Superior temporal gyrus (tissue), 1 donor: ENCODE results near the gene CAPN13.

Source experiments
- DNase-seq: peaks from one replicate; pipeline ENCODE4 v3.0.0-alpha.2; 2016; ENCODE audit errors: extremely low spot score

Gene CAPN13

DNA sequence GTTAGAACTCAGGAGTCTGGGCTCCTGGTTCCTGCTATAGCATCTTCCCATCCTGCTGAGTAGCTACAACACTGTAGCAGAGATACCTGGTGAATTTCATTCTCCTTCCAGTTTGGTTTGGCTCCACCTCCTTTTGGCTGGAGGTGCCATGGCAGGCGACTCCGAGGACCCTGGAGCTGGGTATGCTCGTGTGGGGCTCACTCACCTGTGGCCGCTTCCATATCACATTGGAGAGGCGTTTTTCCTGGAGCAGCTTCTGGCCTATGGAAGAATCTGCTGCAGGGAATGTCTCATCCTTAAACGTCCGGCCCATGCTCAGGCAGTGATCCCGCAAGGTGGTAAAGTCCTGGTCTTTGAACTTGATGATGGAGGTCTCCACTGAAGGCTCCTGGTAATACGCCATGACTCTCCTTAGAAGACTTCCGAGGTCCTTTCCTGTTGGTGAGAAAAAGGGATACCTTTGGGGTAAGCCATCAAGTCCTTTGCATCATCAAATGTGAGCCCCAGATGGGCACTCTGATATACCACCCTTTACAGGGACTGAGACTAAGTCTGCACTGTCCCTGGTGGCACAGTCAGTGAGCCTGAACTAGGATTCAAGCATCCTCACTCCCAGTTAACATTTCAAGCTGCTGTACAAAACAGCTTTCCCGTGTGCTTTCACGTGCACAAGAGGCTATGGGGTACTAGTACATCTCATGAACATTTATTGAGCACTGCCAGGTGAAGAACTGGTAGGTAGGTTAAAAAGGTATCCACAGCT lies 20.1 kb downstream of the CAPN13 start:
- DNase-seq = no peak

DNA sequence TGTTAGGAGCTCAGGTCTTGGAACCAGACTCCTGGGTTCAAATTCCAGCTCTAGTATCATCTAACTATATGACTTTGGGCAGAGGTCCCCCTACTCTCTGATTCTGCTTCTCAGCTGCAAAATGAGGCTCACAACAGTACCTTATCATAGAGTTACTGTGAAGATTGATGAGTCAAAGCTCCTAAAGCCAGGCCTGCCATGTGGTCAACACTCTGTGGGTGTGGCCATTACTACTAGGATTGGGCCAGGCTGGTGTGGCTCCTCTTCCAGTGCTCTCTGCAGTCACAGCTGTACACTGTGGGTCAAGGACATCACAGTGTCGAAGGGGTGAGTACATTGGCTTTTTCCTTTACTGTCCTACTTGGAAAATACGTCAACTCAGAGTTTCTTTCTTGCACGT lies 22.6 kb downstream of the CAPN13 start:
- no peak for DNase-seq

DNA sequence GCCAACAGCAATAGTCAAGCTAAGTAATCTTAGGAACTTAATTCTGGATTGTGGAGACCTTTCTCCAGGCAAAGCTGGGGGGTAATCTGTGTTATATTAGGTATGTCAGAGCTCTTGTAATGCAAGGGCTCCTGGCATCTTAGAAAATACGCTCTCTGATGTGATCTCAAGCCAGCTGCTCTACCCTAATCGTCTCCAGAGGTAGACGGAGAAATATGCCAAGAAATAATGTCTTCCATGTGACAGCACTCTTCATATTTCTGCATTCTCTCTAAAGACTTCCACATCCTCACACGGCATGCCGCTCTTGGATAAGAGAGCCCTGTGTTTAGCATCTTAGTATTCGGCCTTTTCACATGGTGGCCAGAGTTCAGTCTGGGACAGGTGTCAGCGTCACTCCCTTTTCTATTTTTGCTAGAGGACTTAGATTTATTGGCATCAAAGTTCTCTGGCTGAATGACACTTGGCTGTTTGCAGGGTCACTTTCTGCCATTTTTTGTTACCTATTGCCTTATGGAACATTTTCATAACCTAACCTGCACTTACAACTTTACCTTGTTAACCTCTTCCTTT lies 25.2 kb downstream of the CAPN13 start:
- no peak for DNase-seq

DNA sequence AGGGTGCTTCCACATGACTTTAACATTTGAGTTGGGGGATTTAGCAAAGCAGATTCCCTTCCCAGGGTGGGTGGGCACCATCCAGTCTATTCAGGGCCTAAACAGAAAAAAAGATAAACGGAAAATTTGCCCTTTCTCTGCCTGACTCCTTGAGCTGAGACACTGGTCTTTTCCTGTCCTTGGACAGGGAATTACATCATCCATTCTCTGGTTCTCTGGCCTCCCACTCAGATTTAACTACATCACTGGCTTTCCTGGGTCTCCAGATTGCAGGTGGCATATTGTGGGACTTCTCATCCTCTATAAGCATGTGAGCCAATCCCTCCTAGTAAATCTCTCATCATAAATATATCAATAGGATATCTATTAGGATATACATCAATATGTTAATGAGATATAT lies 25.8 kb downstream of the CAPN13 start:
- DNase-seq = no peak

DNA sequence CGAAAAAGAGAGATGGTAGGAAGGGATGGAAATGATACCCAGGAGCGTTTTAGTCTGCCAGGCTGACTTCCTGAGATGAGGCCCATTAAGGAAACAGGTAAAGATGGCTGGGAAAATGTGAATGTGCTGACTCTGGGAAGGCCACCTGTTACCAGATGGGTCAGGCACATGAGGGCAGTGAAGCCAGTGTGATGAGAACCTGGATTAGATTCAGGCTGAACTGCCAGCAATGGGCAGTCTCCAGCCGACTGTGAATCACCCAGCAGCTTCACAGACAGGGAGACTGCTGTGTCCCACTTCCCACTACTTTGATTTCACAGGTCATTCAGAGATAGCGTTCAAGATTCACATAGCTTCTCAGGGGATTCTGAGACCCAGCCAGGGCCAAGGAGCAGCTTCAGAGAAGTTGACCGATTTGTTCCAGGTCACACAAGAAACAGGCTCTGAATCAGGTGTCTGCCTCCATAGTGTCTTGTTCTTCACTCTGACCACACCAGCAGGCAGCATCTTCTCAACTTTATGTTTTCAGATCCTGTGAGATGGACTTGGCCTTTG lies 26.4 kb downstream of the CAPN13 start:
- DNase-seq = no peak

DNA sequence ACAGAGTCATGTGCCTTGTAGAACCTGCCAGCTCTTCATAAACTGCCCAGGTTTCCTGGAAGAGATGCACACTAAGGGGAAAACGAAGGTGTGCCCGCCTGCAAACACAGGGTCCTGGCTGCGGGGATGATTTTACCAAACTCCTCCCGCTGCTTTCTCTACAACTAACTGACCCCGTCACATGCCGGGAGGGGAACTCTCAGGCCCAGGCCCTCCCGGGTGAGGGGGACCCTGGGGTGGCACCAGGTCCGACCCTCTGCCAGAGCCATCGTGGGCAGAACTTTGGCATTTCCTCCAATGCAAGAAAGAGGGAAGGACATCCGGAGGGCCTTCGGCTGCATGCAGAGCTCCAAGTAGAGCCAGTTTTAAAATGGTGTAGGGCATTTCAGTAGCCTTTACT lies 28.6 kb downstream of the CAPN13 start:
- no peak for DNase-seq

DNA sequence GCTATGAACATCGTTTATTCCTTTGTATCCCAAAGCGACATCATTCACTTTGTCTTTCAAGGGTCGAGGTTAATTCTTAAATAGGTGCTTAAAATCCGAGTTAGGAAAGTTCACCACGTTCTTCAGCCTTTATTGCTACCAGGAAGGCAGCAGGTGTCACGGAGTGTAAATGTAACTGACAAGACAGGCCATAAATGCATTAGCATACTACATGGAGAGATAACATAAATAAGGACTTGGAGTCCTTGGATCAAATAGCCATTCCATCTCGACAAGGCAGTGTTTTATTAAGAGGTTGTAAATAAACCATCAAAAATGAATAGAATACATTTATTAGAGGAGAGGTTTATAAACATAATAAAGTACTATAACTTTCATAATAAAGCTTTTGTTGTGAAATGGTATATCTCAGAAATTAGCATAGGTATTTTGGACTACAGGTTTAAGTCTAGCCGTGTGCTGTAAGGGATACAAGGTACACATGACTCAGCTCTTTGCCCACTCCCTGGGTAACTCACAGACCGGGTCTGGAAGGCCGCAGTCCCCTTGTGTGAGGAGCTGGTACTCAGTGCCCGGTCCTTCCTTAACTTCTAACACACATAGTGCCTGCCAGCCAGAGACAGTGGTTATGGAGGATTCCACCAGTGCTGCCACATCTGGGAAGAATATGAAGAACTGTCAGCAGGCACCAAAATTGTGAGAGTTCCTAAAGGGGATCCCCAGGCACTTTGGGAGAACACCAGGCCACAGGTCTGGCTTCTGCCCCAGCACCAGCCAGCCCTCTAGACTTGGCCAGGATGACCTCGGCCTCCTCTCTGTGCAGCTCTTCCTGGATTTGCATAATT lies 29.4 kb downstream of the CAPN13 start:
- DNase-seq = no peak

DNA sequence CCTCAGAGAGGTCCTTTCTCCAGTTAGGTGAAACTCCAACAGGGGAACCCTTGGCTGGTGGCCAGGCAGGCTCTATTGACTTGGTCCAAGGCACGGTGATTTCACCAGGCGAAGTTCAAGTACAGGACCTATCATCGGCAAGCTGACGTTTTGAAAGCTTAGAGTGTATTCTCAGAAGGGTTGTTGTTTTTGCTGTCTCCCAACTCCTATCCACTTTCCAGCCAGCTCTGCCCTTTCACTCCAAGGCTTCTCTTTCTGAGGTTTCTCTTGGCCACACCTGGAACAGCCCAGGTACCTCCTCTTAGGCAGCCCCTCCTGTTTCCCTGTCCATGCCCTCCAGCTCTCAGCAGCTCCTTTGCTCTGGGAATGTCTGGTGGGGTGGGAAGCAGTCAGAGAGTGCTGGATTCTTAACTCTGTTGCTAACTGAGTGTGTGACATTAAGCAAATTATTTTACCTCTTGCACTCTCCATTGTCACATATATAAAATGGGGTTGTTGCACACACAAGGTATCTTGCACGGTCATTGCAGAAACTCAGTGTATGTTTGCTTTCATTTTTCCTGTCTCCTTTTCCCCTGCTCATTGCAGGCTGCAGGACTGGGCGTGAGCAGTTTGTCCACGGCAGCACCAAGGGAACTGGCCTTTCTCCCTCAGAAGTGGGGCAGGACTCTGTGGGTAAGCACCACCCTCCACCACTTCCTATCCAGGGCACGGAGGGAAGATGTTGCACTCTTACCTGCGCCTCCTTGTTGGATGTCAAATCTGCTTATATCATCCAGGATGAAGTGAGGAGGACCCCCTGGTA lies 30.2 kb downstream of the CAPN13 start:
- DNase-seq = no peak

DNA sequence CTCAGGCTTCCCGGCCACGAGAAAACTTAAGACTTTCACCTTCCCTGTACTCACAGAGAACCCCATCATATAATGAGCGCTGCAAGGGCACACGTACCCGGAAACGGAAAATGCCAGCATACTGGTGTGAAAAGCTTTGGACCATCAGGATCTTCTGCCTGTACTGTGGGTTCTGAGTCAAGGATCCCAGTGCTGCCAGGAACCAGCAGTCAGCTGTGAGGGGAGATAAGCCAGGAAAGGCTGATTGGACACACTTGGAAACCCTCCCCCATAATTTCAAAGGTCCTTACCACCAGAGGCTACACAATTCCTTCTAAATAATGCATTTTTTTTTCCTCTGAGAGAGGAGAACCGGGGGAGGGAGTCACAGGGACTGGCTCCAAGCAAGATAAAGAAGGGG lies 31.4 kb downstream of the CAPN13 start:
- DNase-seq = no peak

DNA sequence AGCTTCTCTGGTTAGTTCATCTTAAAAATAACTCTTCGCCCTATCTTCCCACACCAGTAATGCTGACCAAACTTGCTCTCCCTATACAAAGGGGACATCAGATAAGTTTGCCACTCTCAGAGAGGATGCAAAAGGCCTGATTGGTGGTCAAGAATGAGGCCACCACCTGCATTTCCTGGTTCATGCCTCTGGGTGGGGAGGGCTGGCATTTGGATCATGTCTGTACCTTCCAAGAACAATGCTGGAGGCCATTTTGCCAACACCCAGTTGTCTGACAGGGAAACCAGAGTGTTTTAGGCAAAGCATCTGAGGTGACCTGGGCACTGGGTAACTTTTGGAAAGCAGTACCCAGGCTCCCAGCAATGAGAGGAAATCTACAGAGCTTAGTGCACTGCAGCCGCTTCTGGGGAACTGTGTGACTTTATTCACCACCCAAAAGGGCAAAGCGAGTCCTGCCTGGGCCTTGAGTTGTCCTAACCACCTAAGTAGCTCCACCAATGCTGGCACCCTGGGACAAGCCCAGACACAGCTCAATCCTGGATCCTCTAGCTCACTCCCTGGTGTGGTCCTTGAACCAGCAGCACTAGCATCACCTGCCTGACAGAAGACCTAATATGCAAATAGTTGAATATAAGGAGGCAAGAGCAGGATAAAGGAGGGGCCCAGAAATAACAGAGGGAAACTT lies 35.1 kb downstream of the CAPN13 start:
- no peak for DNase-seq

DNA sequence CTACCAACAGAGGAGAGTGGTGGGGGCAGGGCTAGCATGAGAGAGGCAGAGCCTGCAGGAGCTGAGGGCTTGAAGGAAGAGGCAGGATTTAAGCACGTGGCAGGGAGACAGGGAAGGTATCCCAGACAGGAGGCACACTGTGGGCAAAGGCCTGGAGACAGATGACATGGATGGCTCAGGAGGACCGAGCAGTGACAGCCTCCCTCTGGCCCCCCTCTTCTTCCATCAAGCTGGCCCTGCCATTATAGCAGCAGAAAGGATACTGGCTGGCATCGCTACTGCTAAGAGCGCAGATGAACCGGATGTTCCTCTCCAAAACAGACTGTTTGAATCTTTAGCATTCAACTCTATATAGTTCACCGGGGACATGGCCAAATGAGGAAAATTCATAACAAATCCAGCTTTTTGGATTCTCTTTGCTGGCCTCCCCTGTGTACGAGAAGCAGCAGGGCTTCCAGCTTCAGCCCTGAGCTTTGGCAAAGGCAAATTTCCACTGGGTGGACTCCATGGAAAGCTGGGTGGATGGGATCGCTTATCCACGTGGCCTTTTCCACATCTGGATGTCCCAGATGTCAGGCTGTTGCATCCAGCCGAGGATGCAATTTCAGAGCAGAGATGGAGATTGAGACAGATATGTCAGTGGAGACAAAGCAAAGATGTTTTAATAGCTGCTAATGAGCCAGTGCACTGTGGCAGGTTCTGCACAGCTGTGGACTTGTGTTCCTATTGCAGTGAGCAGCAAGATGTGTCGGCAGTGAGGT lies 36.2 kb downstream of the CAPN13 start:
- no peak for DNase-seq

DNA sequence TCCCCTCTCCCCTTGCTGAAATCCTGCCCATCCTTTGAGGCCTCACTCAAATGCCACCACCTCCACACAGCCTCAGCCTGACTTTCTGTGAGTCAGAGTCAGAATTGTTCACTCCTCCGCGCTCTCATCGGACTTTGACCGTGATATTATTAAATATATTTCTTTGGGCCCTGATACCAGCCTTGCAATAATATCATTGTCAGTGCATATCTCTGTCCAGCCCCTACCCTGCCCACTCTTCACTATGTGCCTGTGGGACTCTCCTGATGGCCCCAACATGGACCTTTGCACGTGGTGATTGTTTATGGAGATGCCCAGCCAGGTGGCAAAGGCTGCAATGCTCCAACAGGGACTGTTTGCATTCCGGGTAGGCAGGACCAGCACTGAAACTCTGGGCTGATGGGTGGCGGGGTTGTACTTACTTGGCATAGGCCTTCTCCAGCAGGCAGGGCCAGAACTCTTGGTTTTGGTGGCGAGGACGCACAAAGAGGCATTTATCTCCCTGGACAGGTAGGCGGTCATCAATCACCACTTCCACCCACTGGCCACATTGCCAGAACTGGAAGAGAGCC lies 37.3 kb downstream of the CAPN13 start:
- no peak for DNase-seq

DNA sequence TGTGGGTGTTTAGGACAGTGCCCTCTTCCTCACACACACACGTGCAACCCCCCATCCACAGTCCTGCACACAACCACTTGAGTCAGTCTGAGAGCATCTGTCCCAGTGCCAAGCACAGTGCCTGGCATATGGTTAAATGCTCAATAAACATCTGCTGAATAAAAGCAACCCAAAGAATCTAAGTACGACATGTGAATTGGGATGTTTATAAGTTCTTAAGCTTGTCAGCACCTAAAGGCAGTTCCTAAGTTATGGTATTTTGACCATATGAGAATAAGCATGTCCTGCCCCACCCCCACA lies 37.8 kb downstream of the CAPN13 start:
- no peak for DNase-seq

DNA sequence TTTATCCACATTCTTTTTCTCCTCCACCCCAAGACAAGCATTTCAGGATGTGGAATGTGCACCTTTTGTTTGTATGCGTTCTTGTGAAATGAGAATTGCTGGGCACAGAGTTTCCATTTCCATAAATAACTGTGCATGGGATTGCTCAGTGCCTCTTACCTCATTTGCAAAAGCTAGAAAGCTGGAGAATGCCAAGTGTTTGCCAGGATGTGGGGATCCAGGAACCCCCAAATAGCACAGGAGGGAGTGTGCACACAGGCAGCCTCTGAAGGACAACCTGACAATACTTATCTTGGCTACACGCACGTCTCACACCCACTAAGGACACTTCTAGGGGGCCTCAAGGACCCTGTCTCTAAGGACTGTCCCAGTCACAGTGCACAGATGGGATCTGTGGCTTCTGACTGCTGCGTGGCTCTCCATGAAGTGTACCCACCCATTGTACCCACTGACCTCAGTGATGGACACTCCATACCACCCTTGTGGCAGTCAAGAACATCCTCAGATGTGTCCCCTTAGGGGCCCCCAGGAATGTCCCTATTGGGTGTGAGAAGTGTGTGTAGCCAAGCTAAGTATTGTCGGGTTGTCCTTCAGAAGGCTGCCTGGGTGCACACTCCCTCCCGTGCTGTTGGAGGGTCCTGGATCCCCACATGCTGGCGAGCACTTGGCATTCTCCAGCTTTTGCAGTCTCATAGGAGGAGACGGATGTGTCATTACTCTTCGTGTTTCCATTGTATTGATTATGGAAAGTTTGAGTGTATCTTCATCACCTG lies 38.4 kb downstream of the CAPN13 start:
- DNase-seq = no peak

DNA sequence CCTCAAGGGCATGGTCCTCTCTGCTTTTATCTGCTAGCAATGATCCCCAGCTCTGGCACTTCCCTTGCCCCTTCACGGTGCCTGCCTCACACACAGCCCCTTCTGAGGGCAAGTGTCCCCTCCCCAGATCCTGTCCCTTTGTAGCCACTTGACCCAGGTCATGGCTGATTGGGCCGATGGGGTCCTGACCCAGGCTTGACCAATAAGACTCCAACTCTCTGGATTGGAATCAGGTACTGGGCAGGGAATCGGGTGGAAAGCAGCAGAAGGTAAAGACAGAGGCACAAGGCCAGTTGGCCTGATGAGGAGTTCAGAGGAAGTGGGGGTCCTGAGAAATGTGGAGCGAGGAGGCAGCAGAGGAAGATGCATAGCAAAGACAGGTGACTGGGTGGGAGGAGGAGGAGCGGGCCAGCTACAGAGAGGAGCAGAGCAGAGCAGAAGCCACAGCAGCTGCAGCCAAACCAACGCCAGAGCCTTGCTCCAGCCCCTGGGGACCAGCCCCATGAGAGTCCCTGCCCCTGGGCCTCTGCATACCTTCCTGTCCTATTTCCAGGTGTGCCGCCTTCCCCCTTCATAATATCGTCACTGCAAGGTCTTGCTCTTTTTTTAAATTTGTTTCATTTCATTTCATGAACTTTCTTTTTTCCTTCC lies 39.1 kb downstream of the CAPN13 start:
- DNase-seq = no peak

DNA sequence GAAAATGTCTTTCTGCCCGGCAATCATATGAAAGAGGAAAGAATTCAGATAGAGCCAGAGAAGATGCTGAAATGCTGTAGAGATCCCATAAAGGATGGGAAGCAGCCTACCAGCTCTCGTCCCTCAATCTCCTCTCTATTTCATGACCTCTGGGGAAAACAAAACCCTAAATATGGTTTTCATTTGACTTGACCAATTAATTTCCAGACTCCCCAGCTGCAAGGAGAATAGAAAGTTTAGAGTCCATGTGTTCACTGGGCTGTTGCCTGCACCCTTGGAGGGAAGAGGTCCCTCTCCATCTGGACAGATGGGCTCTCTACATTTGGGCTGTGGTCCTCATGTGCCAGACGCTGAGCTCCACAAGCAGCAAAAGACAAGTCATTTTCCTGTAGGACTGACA lies 40.6 kb downstream of the CAPN13 start:
- no peak for DNase-seq

DNA sequence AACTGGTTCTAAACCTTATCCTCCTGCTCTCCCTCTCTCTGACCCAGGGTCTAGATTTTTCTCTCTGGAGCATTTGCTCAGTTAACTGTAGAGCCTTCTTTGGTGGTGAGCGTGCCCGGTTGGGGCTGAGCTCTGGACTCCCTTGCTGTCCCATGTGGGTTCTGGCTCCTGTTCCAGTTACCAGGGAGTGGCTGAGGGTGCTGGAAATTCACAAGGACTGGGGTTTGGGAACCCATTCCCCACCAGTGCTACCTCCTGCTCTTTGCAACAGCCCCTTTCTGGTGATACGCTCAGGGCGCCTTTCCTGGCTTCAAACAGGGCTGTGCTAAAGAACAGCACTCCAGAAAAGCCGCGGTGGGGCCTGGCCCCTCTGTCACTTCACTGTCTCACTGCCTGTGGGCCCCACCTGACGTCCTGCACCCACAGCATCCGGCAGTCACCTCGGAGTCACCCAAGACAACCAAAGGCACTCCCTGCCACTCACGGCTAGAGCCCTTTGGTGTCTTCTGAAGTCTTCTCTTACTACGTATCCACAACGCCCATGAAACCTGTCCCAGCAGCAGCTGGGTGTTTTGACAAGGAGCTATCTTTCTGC lies 41.3 kb downstream of the CAPN13 start:
- no peak for DNase-seq

DNA sequence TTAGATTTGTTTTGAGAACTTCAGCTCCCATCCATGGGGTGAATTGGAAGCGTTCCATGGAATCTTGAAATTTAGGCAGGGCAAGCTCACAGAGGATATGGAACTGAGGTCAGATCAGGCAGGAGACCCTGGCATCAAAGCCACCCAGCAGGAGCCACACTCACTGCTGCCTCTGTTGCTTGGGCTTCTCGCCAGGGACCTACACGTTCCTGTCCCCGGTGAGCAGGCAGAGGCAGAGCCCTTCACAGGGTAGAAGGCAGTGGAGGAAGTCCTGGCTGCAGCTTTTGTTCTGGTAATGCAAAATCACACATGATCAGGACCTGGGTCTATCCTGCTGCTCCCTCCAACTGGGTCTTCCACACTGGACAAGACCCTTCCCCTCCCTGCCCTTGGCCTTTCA lies 42.1 kb downstream of the CAPN13 start:
- DNase-seq = no peak
